Sigmoid colon (tissue), 4 donors: Measurements from ENCODE around the gene MAD2L1.

Experiments used
- CTCF ChIP-seq, 4 experiments: fragments of 450-650 bp in 3 of 4; fragments of 200-600 bp in 1 of 4; IDR thresholded peaks; one replicate each; pipeline ENCODE4 v1.5.1; 2016 to 2019; ENCODE audit warnings: antibody characterized with exemption in 4 of 4, mild to moderate bottlenecking in 3 of 4, moderate library complexity in 2 of 4
- POLR2A ChIP-seq, 2 donors: fragments of 450-650 bp; IDR thresholded peaks; one replicate each; pipeline ENCODE4 v1.6.1; 2016; ENCODE audit warnings: antibody characterized with exemption in 2 of 2, mild to moderate bottlenecking in 2 of 2, moderate library complexity in 2 of 2
- POLR2AphosphoS5 ChIP-seq, 4 donors: sonication (generic); formaldehyde crosslinking; IDR thresholded peaks; one replicate each; pipeline ENCODE4 v1.6.1; 2017; ENCODE audit warnings: antibody characterized with exemption in 4 of 4

- no peak for TF ChIP-seq CTCF (IDR thresholded peaks at IDR 0.05)
- TF ChIP-seq POLR2A (IDR thresholded peaks at IDR 0.05), result no peak
- TF ChIP-seq POLR2AphosphoS5 (IDR thresholded peaks at IDR 0.05), result no peak
Measured at GRCh38 chr4:120078216-120078615, 11.6 kb upstream of the MAD2L1 start.
